Measurements from ENCODE around the gene TGFA.

TGFA gene

GRCh38 chr2:70450641-70451250 lies 102.9 kb downstream of the TGFA start:
- TF ChIP-seq, protein P1, sequence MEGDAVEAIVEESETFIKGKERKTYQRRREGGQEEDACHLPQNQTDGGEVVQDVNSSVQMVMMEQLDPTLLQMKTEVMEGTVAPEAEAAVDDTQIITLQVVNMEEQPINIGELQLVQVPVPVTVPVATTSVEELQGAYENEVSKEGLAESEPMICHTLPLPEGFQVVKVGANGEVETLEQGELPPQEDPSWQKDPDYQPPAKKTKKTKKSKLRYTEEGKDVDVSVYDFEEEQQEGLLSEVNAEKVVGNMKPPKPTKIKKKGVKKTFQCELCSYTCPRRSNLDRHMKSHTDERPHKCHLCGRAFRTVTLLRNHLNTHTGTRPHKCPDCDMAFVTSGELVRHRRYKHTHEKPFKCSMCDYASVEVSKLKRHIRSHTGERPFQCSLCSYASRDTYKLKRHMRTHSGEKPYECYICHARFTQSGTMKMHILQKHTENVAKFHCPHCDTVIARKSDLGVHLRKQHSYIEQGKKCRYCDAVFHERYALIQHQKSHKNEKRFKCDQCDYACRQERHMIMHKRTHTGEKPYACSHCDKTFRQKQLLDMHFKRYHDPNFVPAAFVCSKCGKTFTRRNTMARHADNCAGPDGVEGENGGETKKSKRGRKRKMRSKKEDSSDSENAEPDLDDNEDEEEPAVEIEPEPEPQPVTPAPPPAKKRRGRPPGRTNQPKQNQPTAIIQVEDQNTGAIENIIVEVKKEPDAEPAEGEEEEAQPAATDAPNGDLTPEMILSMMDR (IDR thresholded peaks at IDR 0.05): no peak

DNA sequence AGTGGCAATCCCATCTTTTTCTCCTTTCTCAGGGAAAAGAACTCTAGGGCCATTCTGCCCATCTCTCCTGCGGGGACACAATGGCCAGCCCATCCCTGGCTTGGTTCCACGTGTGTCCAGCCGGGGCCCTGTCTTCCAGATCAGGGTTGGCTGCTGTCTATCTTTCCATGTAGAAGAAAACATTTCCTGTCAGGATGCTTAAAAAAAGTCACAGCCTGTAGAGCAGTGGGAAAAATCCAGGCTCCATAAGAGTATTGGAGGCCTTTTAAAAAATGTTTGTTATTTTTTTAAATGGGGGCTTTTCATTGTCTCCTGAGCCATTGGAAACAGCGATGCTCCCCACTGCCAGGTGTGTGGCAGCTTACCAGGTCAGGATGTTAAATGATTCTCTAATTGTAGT lies 105.6 kb downstream of the TGFA start:
- TF ChIP-seq, protein P1 (IDR thresholded peaks at IDR 0.05): no peak

DNA sequence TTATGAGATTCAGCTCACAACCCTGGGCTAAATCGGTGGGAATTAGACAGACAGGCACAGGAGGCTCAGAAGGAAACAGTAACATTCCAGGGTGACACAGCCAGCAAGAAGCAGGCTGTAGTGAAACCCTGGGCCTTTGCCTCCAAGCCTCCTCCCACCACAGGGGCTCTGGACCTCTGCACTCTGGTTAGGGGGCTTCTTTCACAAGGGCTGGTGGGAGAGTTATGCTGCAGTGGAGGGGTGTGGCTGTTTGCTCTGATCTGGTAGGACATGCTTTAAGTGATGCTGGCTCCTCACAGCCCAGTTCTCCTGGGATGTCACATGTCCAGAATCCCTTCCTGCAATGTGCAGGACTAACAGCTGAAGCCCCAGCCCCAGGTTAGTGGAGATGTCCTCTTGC lies 109.9 kb downstream of the TGFA start:
- TF ChIP-seq, protein P1 (IDR thresholded peaks at IDR 0.05): no peak

- TF ChIP-seq, protein P1 (IDR thresholded peaks at IDR 0.05): no peak
Observed at GRCh38 chr2:70443078-70443465, 110.6 kb downstream of the TGFA start.

DNA sequence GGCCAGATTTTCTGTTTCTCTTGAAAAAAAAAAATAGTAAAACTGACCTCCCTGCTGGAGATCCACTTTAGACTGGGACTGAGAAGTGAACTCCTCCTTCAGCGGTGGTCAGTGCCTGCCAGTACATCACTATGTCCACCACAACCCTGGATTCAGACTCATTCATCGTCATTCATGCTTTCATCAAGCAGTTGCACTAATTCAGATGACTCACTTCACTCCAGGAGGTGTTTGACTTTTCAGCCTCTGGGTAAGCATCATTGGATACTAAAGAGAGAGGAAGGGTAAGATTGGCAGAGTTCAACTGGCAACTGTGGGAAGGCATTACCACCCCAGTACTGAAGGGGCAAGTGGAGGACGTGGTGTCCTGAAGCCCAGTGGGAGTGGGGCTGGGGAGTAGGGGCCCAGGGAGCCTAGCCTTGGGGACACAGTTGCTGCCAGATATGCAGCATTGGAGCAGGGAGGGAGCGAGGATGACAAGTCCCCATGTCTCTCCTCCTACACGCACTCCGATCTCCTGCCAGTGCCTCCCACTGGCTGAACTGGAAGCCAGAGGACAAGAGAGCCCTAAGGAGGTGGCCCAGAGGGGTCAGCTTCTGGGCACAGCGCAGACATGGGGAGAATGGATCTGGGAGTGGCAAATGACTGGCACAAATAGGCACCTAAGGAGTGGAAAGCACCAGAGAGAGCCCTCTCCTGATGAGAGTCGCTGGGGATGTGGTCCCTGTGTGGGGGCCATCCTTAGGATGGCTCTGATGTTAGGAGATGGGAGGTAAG lies 111.1 kb downstream of the TGFA start:
- TF ChIP-seq, protein P1 (IDR thresholded peaks at IDR 0.05): no peak

- TF ChIP-seq, protein P1 (IDR thresholded peaks at IDR 0.05): no peak
Observed at GRCh38 chr2:70440621-70441020, 113.0 kb downstream of the TGFA start.

DNA sequence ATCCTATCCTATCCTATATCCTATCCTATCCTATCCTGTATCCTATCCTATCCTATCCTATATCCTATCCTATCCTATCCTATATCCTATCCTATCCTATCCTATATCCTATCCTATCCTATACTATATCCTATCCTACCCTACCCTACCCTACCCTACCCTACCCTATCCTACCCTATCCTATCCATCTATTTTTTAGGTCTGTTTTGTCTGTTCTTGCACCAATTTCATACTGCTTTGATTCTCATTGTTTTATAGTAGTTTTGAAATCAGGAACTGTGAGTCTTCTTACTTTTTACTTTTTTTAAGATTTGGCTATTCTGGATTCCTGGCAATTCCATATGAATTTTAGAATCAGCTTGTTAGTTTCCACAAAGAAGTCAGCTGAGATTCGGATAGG lies 118.5 kb downstream of the TGFA start:
- TF ChIP-seq, protein P1 (IDR thresholded peaks at IDR 0.05): no peak
